ENCODE measurements around the gene GAK.

The GAK gene

GRCh38 chr4:858831-859451, 73.2 kb downstream of the GAK start:
- DNase-seq (ENCODE audit: low read depth): no peak
- no peak for TF ChIP-seq CTCF (conservative IDR thresholded peaks at IDR 0.05; ENCODE audit: control insufficient read depth, insufficient read depth, low read depth, low read length)
- H3K4me3 ChIP-seq (ENCODE audit: control insufficient read depth, low read depth, low read length): no peak overlapping the region

- no peak overlapping the region for H3K4me3 ChIP-seq (ENCODE audit: control insufficient read depth, low read depth, low read length)
- no peak for DNase-seq (ENCODE audit: low read depth)
- no peak for TF ChIP-seq CTCF (conservative IDR thresholded peaks at IDR 0.05; ENCODE audit: control insufficient read depth, insufficient read depth, low read depth, low read length)
These were observed 74.1 kb downstream of the GAK start for GRCh38 chr4:858041-858481.

GRCh38 chr4:857461-857860, 74.7 kb downstream of the GAK start:
- H3K4me3 ChIP-seq (ENCODE audit: control insufficient read depth, low read depth, low read length): no peak overlapping the region
- DNase-seq (ENCODE audit: low read depth): no peak
- TF ChIP-seq CTCF (conservative IDR thresholded peaks at IDR 0.05; ENCODE audit: control insufficient read depth, insufficient read depth, low read depth, low read length): no peak

- no peak for TF ChIP-seq CTCF (conservative IDR thresholded peaks at IDR 0.05; ENCODE audit: control insufficient read depth, insufficient read depth, low read depth, low read length)
- DNase-seq (ENCODE audit: low read depth): no peak
- H3K4me3 ChIP-seq (ENCODE audit: control insufficient read depth, low read depth, low read length): no peak overlapping the region
These were observed 75.8 kb downstream of the GAK start for GRCh38 chr4:856225-856901.

GRCh38 chr4:855880-856224, 76.3 kb downstream of the GAK start:
- DNase-seq (ENCODE audit: low read depth): no peak
- no peak for TF ChIP-seq CTCF (conservative IDR thresholded peaks at IDR 0.05; ENCODE audit: control insufficient read depth, insufficient read depth, low read depth, low read length)
- no peak overlapping the region for H3K4me3 ChIP-seq (ENCODE audit: control insufficient read depth, low read depth, low read length)

- DNase-seq (ENCODE audit: low read depth): no peak
- no peak for TF ChIP-seq CTCF (conservative IDR thresholded peaks at IDR 0.05; ENCODE audit: control insufficient read depth, insufficient read depth, low read depth, low read length)
- H3K4me3 ChIP-seq (ENCODE audit: control insufficient read depth, low read depth, low read length): no peak overlapping the region
These were observed 77.8 kb downstream of the GAK start for GRCh38 chr4:854356-854755.
